Right forelimb (tissue), 1 donor: ENCODE results near the gene PRPF40A.
A peak's percentile ranks its signal among the peaks of the same experiment; 100 is the strongest.
"Not testable (repeated sequence)": the region's sequence is repeated elsewhere in the genome, so short reads cannot be mapped to it uniquely, and the experiment has no call there.

ENCODE experiments used
- DNase-seq: peaks from one replicate; pipeline ENCODE4 v3.0.0-alpha.2; 2018

The PRPF40A gene

GRCh38 chr2:152717228-152718075, at the start of gene PRPF40A:
Gene PRPF40A (minus strand): TSS chr2:152717461. CDS start chr2:152717439, 22 bp downstream.
- DNase-seq = peak; percentile 99

- DNase-seq = no peak
Observed at GRCh38 chr2:152766928-152767327, 49.7 kb upstream of the PRPF40A start.

GRCh38 chr2:152763651-152764050, 46.4 kb upstream of the PRPF40A start:
- no peak for DNase-seq

GRCh38 chr2:152763208-152763607, 45.9 kb upstream of the PRPF40A start:
- not testable (repeated sequence) for DNase-seq

- DNase-seq = no peak
Observed at GRCh38 chr2:152762202-152762601, 44.9 kb upstream of the PRPF40A start.

- DNase-seq = no peak
Observed at GRCh38 chr2:152761214-152761613, 44.0 kb upstream of the PRPF40A start.

- no peak for DNase-seq
Observed at GRCh38 chr2:152759290-152760072, 42.2 kb upstream of the PRPF40A start.

GRCh38 chr2:152755029-152755428, 37.8 kb upstream of the PRPF40A start:
- DNase-seq = no peak

- DNase-seq = not testable (repeated sequence)
Observed at GRCh38 chr2:152747751-152748150, 30.5 kb upstream of the PRPF40A start.

- no peak for DNase-seq
Observed at GRCh38 chr2:152743002-152743401, 25.7 kb upstream of the PRPF40A start.

- no peak for DNase-seq
Observed at GRCh38 chr2:152740743-152741328, 23.6 kb upstream of the PRPF40A start.

GRCh38 chr2:152739705-152740104, 22.4 kb upstream of the PRPF40A start:
- not testable (repeated sequence) for DNase-seq

GRCh38 chr2:152738438-152738837, 21.2 kb upstream of the PRPF40A start:
- no peak for DNase-seq

GRCh38 chr2:152737509-152737908, 20.2 kb upstream of the PRPF40A start:
- DNase-seq = not testable (repeated sequence)

- no peak for DNase-seq
Observed at GRCh38 chr2:152730591-152731333, 13.5 kb upstream of the PRPF40A start.

GRCh38 chr2:152729844-152730243, 12.6 kb upstream of the PRPF40A start:
- no peak for DNase-seq

GRCh38 chr2:152723918-152724317, 6.7 kb upstream of the PRPF40A start:
- DNase-seq = no peak

- not testable (repeated sequence) for DNase-seq
Observed at GRCh38 chr2:152722639-152723038, 5.4 kb upstream of the PRPF40A start.

GRCh38 chr2:152720794-152721193, 3.5 kb upstream of the PRPF40A start:
- no peak for DNase-seq

- no peak for DNase-seq
Observed at GRCh38 chr2:152718909-152719645, 1.8 kb upstream of the PRPF40A start.

GRCh38 chr2:152718076-152718908, 1.0 kb upstream of the PRPF40A start, which contains the start of gene ARL6IP6:
Gene ARL6IP6 (plus strand): TSS chr2:152718620. CDS start chr2:152718625, 5 bp downstream.
- DNase-seq = peak; percentile 97
